Body of pancreas (tissue), 4 donors: Measurements from ENCODE around the gene CTSL.

Source experiments
- POLR2A ChIP-seq, 3 donors: fragments of 450-650 bp; IDR thresholded peaks; one replicate each; pipeline ENCODE4 v1.6.1; 2016; ENCODE audit warnings: antibody characterized with exemption in 3 of 3, mild to moderate bottlenecking in 2 of 3
- TF ChIP-seq, protein P1 (sequence below), 7 experiments: fragments of 450-650 bp in 4 of 7; fragments of 200-600 bp in 3 of 7; sonication (generic) in 3 of 7; IDR thresholded peaks; one replicate each; pipeline ENCODE4 v1.5.1; 2016 to 2019; ENCODE audit warnings: antibody characterized with exemption in 7 of 7

DNA sequence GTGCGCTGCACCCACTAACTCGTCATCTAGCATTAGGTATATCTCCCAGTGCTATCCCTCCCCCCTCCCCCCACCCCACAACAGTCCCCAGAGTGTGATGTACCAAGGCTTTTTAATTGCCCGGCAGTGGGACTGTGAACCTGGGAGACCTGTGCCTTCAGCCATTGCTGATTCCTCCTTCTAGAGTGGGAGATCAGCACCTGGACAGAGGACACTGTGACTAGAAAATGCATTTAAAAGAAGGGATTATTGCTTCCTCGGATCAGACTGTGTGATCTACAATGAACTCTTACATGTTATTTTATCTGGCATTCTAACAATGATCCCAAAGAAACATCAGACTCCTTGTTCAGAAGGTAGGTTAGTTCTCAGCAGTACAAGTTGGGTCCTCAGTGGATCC lies 25.9 kb downstream of the CTSL start:
- TF ChIP-seq, protein P1, sequence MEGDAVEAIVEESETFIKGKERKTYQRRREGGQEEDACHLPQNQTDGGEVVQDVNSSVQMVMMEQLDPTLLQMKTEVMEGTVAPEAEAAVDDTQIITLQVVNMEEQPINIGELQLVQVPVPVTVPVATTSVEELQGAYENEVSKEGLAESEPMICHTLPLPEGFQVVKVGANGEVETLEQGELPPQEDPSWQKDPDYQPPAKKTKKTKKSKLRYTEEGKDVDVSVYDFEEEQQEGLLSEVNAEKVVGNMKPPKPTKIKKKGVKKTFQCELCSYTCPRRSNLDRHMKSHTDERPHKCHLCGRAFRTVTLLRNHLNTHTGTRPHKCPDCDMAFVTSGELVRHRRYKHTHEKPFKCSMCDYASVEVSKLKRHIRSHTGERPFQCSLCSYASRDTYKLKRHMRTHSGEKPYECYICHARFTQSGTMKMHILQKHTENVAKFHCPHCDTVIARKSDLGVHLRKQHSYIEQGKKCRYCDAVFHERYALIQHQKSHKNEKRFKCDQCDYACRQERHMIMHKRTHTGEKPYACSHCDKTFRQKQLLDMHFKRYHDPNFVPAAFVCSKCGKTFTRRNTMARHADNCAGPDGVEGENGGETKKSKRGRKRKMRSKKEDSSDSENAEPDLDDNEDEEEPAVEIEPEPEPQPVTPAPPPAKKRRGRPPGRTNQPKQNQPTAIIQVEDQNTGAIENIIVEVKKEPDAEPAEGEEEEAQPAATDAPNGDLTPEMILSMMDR (IDR thresholded peaks at IDR 0.05), result no peak
- TF ChIP-seq POLR2A (IDR thresholded peaks at IDR 0.05), result no peak
